HG03575 (cell line): ENCODE data around the gene PPP2R2B.

Source experiments
- ATAC-seq: cut with Tn5 transposase; IDR thresholded peaks from one replicate; pipeline ENCODE4 v1.9.1; 2021; ENCODE audit not compliant: unreplicated experiment, insufficient number of reproducible peaks, low FRiP score; ENCODE audit errors: extremely low read depth

The PPP2R2B gene

GRCh38 chr5:146840016-146840415 lies 38.5 kb downstream of the PPP2R2B start:
- ATAC-seq, result no peak

GRCh38 chr5:146836226-146836842 lies 42.2 kb downstream of the PPP2R2B start:
- no peak for ATAC-seq

GRCh38 chr5:146832985-146833732 lies 45.4 kb downstream of the PPP2R2B start:
- ATAC-seq, result no peak

- no peak for ATAC-seq
Measured at GRCh38 chr5:146828385-146828784, 50.2 kb downstream of the PPP2R2B start.

GRCh38 chr5:146827901-146828300 lies 50.7 kb downstream of the PPP2R2B start:
- no peak for ATAC-seq

GRCh38 chr5:146825033-146825432 lies 53.5 kb downstream of the PPP2R2B start:
- no peak for ATAC-seq

- no peak for ATAC-seq
Measured at GRCh38 chr5:146821732-146822131, 56.8 kb downstream of the PPP2R2B start.

- no peak for ATAC-seq
Measured at GRCh38 chr5:146820987-146821386, 57.6 kb downstream of the PPP2R2B start.

- ATAC-seq, result no peak
Measured at GRCh38 chr5:146818822-146819221, 59.7 kb downstream of the PPP2R2B start.

- no peak for ATAC-seq
Measured at GRCh38 chr5:146817973-146818372, 60.6 kb downstream of the PPP2R2B start.

GRCh38 chr5:146816775-146817387 lies 61.7 kb downstream of the PPP2R2B start:
- ATAC-seq, result no peak

GRCh38 chr5:146815411-146815810 lies 63.1 kb downstream of the PPP2R2B start:
- ATAC-seq, result no peak

GRCh38 chr5:146813346-146814157 lies 65.0 kb downstream of the PPP2R2B start:
- ATAC-seq, result peak; percentile 66

- no peak for ATAC-seq
Measured at GRCh38 chr5:146805081-146805480, 73.5 kb downstream of the PPP2R2B start.

GRCh38 chr5:146802945-146803522 lies 75.5 kb downstream of the PPP2R2B start:
- no peak for ATAC-seq

- ATAC-seq, result no peak
Measured at GRCh38 chr5:146799671-146800070, 78.9 kb downstream of the PPP2R2B start.

GRCh38 chr5:146799231-146799630 lies 79.3 kb downstream of the PPP2R2B start:
- no peak for ATAC-seq

- no peak for ATAC-seq
Measured at GRCh38 chr5:146797658-146798057, 80.9 kb downstream of the PPP2R2B start.

- no peak for ATAC-seq
Measured at GRCh38 chr5:146796911-146797310, 81.6 kb downstream of the PPP2R2B start.
